Left lobe of liver (tissue), 2 donors: Measurements from ENCODE around the gene MEAK7. TPM values are rescaled to one million over a fixed set of nuclear protein-coding genes. Genes with fewer than 3 reads are reported as not detected.

Experiments
- ATAC-seq: fragments of 200-7000 bp; cut with Tn5 transposase; one replicate; pipeline ENCODE4 v1.9.1; 2020; ENCODE audit warnings: mild to moderate bottlenecking, moderate library complexity
- DNase-seq: peaks from one replicate; pipeline ENCODE4 v3.0.0-alpha.2; 2020; ENCODE audit warnings: low spot score
- total RNA-seq: library from RNA; stranded (reverse); gene quantifications from one replicate; pipeline ENCODE4 v1.2.1, GENCODE V29; 2021
- donor health status: DM: no; HTN: no; CAD: no; lungs with moderate emphysema.
- donor health status: DM: no; HTN: yes; CAD: no.

MEAK7 gene
- total RNA-seq, 1 donor from 2014 or later, result 2.9 TPM

DNA sequence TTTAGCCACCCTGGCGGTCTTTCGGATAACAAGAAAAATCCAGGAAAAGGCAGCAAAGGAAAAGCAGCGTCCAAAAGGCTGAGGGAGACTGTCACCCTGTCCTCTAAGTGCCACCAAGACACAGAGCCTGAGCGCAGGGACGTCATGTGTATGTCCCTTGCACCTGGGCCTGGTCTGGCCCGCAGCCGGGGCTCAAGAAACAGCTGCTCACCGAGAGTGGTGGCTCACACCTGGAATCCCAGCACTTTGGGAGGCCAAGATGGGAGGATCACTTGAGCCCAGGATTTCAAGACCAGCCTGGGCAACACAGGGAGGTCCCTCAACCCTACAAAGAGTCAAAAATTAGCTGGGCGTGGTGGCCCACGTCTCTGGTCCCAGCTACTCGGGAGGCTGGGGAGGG lies 9.2 kb upstream of the MEAK7 start:
- ATAC-seq (no peak), DNase-seq (no peak)

DNA sequence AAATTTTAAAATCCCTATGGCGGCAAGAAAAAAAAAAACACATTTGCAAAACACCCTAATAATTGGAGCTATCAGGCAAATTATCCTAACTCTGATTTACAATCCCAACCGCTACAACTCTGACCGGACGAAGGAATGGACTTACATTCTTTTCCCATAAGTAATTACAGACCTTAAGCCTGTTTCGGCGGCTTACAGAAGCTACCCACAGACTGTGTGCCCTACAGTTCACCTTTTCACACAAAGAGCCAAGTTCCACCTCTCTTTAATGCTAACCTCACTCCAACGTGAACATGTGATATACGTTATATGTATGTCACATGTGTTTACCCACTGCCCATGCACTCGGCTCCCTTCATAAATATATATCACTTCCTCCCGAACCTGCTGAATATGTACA lies 8.7 kb upstream of the MEAK7 start:
- no peak for ATAC-seq
- DNase-seq, result no peak

DNA sequence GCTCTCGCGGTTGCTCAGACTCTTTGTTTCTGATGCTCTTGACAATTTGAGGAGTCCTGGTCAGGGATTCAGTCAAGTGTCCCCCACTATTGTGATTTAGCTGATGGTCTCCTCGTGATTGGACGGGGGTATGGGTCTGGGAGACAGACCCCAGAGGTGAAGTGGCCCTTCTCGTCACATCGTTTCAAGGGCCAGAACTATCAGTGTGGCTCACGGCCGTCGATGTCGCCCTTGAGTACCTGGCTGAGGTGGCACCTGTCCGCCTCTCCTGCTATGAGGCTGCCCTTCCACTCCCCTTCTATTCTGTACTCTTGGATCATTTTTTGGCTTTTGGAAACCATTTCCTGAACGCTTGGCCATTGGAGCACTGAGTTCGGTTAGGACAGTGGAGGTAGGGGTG lies 7.4 kb upstream of the MEAK7 start:
- no peak for ATAC-seq
- DNase-seq, result no peak

DNA sequence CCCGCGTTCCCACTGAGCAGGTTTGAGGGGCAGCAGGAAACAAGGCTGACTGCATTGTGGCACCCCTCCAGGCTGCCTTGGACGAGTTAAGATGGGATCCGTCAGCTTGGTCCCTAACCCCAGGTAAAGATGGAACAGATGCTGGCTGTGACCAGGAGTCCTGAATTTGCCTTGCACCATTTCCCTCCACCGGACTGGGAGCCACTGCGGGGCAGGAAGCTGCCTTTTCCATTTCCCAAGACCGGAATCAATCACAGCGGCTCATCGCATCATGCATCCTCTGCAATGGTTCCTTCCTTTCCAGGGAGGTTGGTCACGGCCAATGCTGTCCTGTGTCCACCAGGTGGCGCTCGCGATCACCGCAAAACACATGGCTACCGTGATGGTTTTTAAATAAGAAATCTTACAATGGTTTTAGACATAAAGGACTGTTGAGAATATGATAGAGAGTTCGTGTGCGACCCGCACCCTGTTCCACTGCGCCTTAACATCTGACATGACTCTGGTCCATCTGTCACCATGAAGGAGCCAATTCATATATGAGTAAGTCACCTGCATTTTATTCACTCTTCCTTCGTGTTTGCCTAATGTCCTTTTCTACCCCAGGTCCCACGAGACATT lies 6.8 kb upstream of the MEAK7 start:
- peak; percentile 79 for DNase-seq

DNA sequence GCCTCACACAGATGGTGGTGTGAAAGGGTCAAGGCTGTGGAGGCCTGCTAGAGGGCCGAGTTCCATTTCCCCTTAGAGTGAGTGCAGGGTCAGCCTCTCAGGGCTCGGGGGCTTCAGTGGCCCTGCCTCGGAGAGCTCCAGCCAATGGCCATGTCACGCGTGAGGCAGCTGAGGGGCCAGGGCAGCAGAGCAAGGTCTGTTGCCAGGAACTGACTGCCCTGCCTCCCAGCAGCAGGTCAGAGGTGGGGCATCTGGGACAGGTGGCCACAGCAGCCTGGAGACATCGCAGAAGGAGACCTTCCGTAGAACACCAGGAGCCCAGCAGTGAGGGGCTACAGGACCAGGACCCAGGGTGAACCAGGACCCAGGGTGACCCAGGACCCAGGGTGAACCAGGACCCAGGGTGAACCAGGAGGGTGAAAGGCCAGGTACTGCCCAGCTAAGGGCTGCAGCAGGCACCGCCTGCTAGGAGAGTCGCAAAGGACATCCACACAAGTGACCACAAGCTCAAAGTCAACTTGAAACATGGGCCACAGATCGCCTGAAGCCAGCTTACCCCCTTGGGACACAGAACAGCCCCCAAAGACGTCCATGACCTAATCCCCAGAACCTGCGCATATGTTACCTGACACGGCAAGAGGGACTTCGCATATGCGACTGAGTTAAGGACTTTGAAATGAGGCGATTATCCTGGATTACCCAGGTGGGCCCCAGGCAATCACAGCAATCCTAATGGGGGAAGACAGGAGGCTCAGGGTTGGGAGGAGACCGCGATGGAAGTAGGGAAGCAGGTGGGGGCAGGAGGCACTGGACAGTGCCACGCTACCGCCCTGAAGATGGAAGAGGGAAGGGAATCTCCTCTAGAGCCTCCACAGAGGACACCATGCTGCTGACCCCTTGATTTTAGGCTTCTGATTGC lies 4.8 kb upstream of the MEAK7 start:
- DNase-seq (no peak), ATAC-seq (no peak)

More for the DNA sequence above, 6.8 kb upstream of the MEAK7 start:
- ATAC-seq, result peak; percentile 96

DNA sequence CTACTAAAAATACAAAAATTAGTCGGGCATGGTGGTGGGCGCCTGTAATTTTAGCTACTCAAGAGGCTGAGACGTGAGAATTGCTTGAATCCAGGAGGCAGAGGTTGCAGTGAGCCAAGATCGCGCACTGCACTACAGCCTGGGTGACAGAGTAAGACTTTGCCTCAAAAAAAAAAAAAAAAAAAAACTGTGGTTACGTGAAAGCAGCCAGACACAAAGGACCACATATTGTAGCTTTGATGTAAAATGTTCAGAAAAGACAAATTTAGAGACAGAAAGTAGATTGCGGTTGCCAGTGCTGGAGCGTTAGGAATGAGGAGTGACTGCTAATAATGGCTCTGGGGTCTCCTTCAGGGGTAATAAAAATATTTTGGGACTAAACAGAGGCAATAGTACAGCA lies 4.0 kb upstream of the MEAK7 start:
- ATAC-seq (no peak), DNase-seq (no peak)

DNA sequence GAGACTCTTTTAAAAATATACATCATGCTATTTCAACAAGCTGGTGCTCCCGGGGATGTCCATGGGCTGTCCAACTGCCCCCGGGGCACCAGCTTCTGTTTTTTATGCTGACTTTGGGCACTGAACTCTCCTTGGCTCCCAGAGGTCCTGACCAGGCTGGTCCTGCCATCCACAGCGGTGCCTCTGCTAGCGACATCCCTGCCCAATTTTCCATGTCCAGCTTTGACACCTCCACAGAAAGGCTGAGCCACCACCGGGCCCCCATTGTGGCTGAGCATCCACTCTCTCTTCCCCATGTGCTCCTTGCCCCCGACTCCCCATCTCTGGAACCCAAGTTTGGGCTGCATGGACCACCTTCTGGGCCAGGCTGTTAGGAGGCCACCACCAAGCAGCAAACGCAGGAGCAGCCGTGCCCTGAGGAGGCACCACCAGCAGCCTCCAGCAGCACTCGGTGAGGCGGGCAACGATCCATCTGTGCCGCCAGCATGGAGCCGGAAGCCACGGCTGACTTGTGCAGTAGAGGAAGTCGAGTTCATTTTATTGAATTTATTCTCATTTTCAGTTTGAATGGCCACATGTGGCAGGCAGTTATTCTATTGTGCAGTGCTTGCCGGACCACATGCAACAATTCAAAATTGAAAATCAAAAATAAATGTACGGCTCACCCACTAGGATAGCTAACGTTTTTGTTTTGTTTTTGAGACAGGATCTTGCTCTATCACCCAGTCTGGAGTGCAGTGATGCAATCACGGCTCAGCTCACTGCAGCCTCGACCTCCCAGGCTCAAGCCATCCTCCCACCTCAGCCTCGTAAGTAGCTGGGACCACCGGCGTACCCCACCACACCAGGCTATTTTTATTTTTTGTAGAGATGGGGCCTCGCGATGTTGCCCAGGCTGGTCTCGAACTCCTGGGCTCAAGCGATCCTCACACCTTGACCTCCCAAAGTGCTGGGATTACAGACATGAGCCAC lies 2.8 kb upstream of the MEAK7 start:
- ATAC-seq (no peak), DNase-seq (no peak)

DNA sequence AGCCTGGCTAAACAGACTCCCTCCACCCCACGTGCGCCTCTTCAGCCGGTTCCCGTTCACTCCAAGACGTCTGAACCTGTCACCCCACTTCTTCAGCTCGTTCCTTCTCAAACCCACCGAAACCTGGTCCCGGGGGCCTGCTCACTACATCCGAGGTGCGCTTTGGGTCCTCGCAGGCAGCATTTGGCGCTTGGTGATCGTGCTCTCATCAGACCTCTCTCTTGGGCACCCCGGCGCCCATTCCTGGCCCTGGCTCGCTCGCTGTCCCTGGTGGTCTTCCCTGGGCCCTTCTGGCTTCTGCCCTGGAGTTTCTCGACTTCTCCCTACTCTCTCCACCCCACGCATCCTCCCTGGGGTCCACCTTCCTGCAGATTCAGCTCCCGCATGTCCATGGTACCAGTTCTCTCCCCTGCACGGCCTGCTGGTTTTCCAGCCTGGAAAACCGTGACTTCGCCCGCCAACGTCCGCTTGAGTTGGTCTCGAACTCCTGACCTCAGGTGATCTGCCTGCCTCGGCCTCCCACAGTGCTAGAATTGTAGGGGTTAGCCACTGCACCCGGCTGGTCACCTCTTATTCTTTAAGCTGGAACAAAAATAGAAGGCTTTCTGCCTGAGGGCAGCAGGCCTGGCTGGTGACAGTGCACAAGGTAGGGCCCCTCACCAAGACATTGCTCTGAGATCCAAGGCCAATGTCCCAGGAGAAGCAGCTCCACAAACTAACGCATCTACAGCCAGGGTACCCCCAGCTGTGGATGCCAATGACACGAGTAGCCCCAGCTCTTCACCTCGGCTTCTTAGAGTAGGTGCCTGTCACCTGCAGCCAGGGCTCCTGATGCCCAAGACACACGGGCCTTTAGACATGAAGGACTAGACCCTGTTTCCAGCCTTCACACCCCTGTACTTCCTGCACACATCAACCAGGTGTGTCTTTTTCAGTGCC lies 1.1 kb upstream of the MEAK7 start:
- ATAC-seq, result no peak
- DNase-seq, result no peak

DNA sequence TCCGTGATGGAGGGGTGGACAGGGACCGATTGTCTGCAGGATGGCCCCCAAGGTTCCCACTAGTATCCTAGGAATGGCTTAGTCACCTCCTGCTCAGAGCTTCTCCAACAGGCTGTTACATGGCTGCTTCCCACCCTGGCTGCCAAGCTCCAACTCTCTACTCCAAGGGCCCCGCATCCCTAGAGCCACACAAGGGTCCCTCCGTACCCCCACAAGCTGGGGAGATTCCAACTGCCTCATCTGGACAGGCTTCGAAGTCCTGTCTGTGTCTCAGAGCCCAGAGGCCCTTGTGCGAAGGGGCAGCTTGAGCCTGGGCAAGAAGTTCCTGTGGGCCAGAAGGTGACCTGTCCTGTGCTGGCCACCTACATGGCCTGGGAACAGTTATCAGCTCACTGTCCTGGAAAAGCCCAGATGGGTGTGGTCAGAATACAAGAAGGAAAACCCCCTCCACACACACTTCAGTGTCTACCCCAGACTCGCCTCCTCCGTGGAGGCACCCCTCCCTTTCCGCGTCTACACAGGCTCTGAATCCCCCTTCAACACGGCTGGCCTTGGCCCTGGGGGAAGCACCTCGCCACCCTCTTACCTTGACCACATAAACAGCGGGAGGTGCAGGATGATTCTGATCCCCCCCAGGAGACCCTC lies 586 bp downstream of the MEAK7 start:
- ATAC-seq (peak; percentile 10), DNase-seq (no peak)

DNA sequence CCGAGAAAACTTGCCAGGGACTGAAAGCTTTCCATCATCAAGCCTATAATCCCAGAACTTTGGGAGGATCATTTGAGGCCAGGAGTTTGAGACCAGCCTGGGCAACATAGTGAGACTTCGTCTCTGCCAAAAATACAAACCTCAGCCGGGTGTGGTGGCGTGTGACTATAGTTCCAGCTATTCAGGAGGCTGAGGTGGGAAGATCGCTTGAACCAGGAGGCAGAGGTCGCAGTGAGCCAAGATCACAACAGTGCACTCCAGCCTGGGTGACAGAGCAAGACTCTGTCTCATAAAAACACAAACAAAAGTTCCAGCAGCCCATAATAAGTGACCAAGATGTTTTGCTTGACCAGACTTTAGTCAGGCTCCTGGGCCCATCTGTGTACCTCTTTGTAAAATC lies 1.9 kb downstream of the MEAK7 start:
- no peak for DNase-seq

DNA sequence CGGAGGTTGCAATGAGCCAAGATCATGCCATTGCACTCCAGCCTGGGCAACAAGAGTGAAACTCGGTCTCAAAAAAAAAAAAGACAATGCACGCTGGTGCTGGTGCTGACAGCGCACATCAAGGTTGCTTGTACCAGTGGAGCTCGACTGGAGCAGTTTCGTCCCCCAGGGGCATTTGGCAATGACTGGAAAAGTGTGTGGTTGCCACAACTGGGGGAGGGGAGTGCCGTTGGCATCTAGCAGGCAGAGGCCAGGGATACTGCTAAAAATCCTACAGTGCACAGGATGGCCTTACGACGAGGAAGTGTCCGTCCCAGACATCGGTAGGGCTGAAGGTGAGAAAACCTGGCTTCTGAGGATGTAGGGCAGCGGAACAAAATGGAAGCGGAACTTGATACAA lies 2.4 kb downstream of the MEAK7 start:
- DNase-seq, result no peak
- ATAC-seq, result no peak

More for the DNA sequence above, 1.9 kb downstream of the MEAK7 start:
- no peak for ATAC-seq

DNA sequence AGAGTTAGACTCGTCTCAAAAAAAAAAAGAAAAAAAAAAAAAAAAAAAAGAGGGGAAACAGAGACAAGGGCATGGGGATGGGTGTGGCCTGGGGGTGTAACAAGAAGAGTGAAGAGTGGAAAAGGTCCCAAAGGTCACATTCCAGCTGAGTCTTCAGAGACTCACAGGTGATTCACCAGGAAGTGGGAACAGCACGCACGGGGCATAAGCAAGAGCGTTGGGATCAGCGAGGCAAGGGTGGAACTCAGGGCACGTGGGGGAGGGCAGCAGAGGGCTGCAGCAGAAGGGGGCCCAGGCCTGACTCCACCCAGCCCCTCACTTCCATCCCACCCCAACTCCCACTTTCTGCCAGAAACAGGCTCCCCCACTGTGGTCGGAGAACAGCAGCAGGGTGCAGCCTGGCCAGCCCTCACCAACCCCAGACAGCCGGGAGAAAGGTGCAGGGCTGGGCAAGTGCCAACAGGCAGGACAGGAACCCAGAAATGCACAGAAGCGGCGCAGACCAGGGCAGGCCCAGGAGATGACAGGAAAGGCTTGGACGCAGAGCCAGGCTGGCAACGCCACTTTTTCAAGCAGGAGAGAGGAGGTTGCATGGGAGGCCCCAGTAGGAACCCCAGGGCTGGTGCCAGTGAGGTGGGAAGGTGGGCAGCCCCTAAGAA lies 3.3 kb downstream of the MEAK7 start:
- DNase-seq (no peak), ATAC-seq (no peak)

DNA sequence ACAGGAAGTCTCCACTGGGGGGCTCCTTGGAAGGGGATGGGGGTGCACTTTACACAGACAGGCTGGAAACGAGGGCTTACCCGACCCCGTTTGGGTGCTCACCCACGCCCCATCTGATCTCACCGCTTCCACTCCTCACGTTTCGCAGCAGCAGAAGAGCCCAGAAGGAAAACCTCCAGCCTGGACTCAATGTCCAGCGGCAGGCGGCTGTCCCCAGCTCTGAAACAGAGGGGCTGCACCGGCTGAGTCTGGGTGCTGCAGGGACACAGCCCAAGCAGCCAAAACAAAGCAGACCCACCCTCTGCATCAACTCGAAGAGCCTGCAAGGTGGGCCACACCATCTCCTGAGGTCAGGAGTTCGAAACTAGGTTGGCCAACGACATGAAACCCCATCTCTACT lies 3.9 kb downstream of the MEAK7 start:
- DNase-seq (no peak), ATAC-seq (no peak)

DNA sequence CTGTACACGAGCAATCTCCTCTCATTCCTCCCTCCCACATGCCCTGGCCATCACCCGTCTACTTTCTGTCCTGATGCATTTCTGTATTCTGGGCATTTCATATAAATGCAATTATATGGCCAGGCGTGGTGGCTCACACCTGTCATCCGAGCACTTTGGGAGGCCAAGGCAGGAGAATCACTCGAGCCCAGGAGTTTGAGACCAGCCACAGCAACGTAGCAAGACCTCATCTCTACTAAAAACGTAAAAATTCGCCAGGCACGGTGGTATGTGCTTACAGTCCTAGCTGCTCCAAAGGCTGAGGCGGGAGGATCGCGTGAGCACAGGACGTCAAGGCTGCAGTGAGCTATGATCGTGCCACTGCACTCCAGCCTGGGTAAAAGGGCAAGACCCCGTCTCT lies 4.8 kb downstream of the MEAK7 start:
- ATAC-seq (no peak), DNase-seq (no peak)

DNA sequence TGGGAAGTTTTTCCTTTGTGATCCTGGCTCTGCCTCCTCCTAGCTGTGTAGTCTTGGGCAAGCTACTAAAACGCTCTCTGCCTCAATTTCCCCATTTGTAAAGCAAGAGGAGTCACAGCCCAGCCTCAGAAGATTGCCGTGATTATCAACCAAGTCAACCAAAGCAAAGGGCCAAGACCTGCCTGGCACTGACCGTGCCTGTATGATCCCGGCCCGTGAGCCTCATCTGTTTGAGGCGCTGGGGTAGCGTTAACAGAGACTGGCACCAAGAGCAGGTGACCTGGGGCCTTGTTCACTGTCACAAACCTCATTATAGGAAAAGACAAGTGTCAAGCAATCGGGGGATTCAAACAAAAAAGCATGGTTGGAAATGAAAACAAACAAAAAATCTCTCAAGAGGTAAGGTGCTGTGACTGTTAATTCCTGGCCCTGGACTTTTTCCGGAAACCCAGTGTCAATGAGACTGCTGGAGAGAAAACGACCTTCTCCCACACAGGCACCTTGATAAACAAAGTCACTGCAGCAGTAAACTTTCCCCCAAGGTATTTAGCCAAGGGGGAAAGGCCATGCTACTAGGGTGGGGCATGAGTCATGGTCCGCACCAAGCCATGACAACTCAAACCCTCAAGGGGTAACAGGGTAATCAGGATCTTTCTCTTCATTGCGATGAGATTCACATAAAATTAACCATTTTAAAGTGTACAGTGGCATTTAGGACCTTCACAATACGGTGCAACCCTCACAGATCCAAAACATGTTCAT lies 5.4 kb downstream of the MEAK7 start:
- ATAC-seq (no peak), DNase-seq (no peak)

DNA sequence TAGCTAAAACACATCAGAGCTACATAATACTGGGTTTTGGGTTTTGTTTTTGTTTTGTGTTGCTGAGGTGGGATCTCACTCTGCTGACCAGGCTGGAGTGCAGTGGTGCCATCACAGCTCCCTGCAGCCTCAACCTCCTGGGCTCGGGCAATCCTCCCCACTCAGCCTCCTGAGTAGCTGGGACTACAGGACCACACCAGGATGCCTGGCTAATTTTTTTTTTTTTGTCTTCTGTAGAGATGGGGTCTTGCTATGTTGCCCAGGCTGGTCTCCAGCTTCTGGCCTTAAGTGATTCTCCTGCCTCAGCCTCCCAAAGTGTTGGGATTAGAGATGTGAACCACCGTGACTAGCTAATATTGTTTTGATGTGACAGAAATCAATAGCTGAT lies 6.2 kb downstream of the MEAK7 start:
- no peak for ATAC-seq
- DNase-seq, result peak; percentile 3

DNA sequence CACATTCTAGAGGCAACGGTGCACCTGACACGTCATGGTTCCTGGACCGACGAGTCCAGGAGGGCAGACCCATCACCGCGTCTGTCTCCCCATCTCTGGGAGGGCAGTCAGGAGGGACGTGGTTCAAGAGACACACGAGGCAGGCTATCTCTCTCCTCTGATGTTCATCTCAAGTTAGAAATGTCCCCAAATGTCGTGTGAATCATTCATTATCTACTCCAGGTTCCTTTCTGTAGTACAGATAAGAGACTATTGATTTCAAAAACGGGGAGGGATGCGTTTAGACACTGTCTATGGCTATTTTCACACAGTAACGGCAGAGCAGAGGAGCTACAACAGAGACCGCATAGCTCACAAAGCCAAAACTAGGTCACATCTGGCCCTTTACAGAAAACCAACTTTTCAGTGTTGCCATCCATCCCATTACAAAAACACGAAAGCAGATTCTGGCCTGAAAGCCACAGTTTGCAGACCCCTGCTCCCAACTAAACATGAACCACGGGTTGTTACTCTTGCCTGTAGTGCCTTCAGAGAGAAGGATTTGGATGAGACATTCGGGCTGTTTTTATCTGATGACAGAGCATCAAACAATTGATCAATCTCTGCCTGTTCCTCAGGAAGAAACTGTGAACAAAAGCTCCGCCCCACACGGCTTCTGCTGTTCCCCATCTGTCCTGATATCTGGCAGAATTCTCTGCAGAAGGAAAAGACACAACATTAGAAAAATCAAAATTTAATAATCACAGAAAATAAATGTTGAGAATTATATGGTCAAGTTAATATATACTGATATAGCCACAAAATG lies 6.8 kb downstream of the MEAK7 start:
- ATAC-seq (no peak), DNase-seq (peak; percentile 33)

DNA sequence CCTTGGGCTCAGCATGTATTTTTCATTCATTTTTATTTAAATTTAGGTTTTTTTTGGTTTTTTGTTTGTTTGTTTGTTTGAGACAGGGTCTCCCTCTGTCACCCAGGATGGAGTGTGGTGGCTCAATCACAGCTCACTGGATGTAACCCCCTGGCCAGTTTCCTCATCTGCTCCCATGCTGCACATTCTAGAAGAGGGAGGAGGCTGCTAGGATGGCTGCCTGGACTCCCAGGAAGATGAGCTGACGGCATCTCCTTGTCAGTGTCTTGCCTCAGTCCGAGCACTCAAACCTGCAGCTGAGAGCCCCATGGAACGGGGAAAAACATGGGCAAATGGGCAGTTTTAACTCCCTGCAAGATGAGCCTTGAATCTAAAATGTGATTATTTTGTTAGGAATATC lies 7.5 kb downstream of the MEAK7 start:
- peak; percentile 24 for DNase-seq
- ATAC-seq, result no peak
